Lower leg skin (tissue), 4 donors: ENCODE data around the gene SLC35F3. TPM values are rescaled to one million over a fixed set of nuclear protein-coding genes. Genes with fewer than 3 reads are reported as not detected.

ENCODE experiments used
- DNase-seq, 2 donors: peaks; one replicate each; pipeline ENCODE4 v3.0.0-alpha.2; 2019; ENCODE audit warnings: low spot score in 2 of 2
- H3K4me3 ChIP-seq: fragments of 200-600 bp; sonication (generic); 2 replicates; pipeline ENCODE4 v1.5.1; 2017; ENCODE audit warnings: mild to moderate bottlenecking, low read depth; ENCODE audit not compliant: poor library complexity, severe bottlenecking
- CTCF ChIP-seq, 3 donors: fragments of 450-650 bp; IDR thresholded peaks; one replicate each; pipeline ENCODE4 v1.5.1; 2016; ENCODE audit warnings: antibody characterized with exemption in 3 of 3, mild to moderate bottlenecking in 3 of 3, moderate library complexity in 2 of 3
- POLR2A ChIP-seq, 2 donors: fragments of 450-650 bp; IDR thresholded peaks; one replicate each; pipeline ENCODE4 v1.6.1; 2016 to 2017; ENCODE audit warnings: antibody characterized with exemption in 2 of 2, mild to moderate bottlenecking in 1 of 2, moderate library complexity in 1 of 2
- WGBS, 2 donors: methylation state at CpG; one replicate each; pipeline ENCODE4 v1.1.5; 2018; 5-methylcytosine and 5-hydroxymethylcytosine counted together
- intact Hi-C: fragments of 100-400 bp; cut with DNase I; formaldehyde crosslinking; loops from one replicate; pipeline ENCODE4 v1.15.0; 2023; ENCODE audit warnings: low total_unique reads
- total RNA-seq, 4 donors: library from RNA; depleted of rRNA; stranded (reverse); fragments of >200 nt; gene quantifications; one replicate each; pipeline ENCODE4 v1.1.0, GENCODE V29; 2016

The SLC35F3 gene
- total RNA-seq, 4 donors from 2014 or later: 0.42 to 0.83 (median 0.64) TPM

GRCh38 chr1:233916706-233917105 lies 12.2 kb downstream of the SLC35F3 start:
- DNase-seq: no peak
- intact Hi-C loops: no loop called here
- WGBS, 2 donors: 71 to 73% methylated on average over 5 of the region's 5 CpGs

GRCh38 chr1:233919786-233920185 lies 15.3 kb downstream of the SLC35F3 start:
- intact Hi-C loops: no loop called here
- no peak overlapping the region for H3K4me3 ChIP-seq
- no peak for DNase-seq
- TF ChIP-seq POLR2A (IDR thresholded peaks at IDR 0.05): no peak
- TF ChIP-seq CTCF (IDR thresholded peaks at IDR 0.05): no peak
- 72 to 73% methylated on average over 7 of the region's 7 CpGs for WGBS, 2 donors

More at GRCh38 chr1:233916706-233917105, 12.2 kb downstream of the SLC35F3 start:
- no peak overlapping the region for H3K4me3 ChIP-seq
- TF ChIP-seq CTCF (IDR thresholded peaks at IDR 0.05) (no peak), POLR2A (IDR thresholded peaks at IDR 0.05) (no peak)

- intact Hi-C loops: no loop called here
- DNase-seq: no peak
- TF ChIP-seq CTCF (IDR thresholded peaks at IDR 0.05) (no peak), POLR2A (IDR thresholded peaks at IDR 0.05) (no peak)
- H3K4me3 ChIP-seq: no peak overlapping the region
- WGBS, 2 donors: 58 to 65% methylated on average over 2 of the region's 2 CpGs
Observed at GRCh38 chr1:233928123-233928522, 23.6 kb downstream of the SLC35F3 start.

GRCh38 chr1:233933339-233933738 lies 28.9 kb downstream of the SLC35F3 start:
- H3K4me3 ChIP-seq: no peak overlapping the region
- intact Hi-C loops: no loop called here
- TF ChIP-seq POLR2A (IDR thresholded peaks at IDR 0.05) (no peak), CTCF (IDR thresholded peaks at IDR 0.05) (no peak)
- DNase-seq: no peak
- 85 to 89% methylated on average over 4 of the region's 4 CpGs for WGBS, 2 donors

- intact Hi-C loops: no loop called here
- 71 to 72% methylated on average over 4 of the region's 4 CpGs for WGBS, 2 donors
Observed at GRCh38 chr1:233935297-233935868, 30.9 kb downstream of the SLC35F3 start.

More at GRCh38 chr1:233935297-233935868, 30.9 kb downstream of the SLC35F3 start:
- no peak for DNase-seq
- TF ChIP-seq POLR2A (IDR thresholded peaks at IDR 0.05) (no peak), CTCF (IDR thresholded peaks at IDR 0.05) (no peak)
- H3K4me3 ChIP-seq: no peak overlapping the region
